SU-DHL-6 (cell line): ENCODE measurements around the gene MAML3.

Experiments
- EZH2phosphoT487 ChIP-seq: fragments of 200-600 bp; sonication (generic), shearing (Covaris generic); conservative IDR thresholded peaks from 2 replicates; pipeline ENCODE4 v1.6.1; 2018; ENCODE audit warnings: mild to moderate bottlenecking, antibody characterized with exemption, low read length, moderate library complexity, mixed read lengths
- TF ChIP-seq, protein P1 (sequence below): fragments of 200-600 bp; sonication (generic); IDR thresholded peaks from one replicate; pipeline ENCODE4 v1.5.1; 2017; ENCODE audit warnings: antibody characterized with exemption, mild to moderate bottlenecking, low read length, moderate library complexity; ENCODE audit not compliant: insufficient read depth, poor library complexity, severe bottlenecking

DNA sequence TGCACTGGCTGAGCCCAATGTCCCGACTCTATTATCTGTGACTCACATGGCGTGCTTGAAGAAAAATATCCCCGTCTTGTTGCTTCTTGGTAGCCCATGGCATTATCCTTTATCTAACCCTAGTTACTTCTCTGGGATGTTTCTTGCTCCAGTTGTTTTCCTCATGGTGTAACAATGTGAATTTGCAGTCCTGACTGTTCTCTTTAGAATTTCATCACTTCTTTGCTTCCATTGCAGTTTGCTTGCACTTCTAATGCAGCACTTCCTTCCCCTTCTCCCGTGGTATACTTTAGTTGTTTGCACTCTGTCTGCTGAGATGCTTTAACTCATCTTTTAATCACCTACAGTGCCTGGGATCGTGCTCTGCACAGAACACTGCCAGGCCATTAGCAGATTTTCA lies 126.9 kb downstream of the MAML3 start:
- TF ChIP-seq, protein P1, sequence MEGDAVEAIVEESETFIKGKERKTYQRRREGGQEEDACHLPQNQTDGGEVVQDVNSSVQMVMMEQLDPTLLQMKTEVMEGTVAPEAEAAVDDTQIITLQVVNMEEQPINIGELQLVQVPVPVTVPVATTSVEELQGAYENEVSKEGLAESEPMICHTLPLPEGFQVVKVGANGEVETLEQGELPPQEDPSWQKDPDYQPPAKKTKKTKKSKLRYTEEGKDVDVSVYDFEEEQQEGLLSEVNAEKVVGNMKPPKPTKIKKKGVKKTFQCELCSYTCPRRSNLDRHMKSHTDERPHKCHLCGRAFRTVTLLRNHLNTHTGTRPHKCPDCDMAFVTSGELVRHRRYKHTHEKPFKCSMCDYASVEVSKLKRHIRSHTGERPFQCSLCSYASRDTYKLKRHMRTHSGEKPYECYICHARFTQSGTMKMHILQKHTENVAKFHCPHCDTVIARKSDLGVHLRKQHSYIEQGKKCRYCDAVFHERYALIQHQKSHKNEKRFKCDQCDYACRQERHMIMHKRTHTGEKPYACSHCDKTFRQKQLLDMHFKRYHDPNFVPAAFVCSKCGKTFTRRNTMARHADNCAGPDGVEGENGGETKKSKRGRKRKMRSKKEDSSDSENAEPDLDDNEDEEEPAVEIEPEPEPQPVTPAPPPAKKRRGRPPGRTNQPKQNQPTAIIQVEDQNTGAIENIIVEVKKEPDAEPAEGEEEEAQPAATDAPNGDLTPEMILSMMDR: no peak
- no peak for TF ChIP-seq EZH2phosphoT487
